Measurements from ENCODE around the gene CD160. TPM values are rescaled to one million over a fixed set of nuclear protein-coding genes. Genes with fewer than 3 reads are reported as not detected.
"Not testable (repeated sequence)": the region's sequence is repeated elsewhere in the genome, so short reads cannot be mapped to it uniquely, and the experiment has no call there.

CD160 gene
- total and polyA plus RNA-seq, 2 donors (not counting 1 experiment from before 2014, with no cell fraction given) = 0.10 TPM; not detected in 1

- DNase-seq; H4K20me1 ChIP-seq (ENCODE audit: control insufficient read depth, insufficient read depth, low read length, poor library complexity, severe bottlenecking); ATAC-seq (ENCODE audit: low read depth); H3K4me1 Mint-ChIP-seq; POLR2A ChIA-PET; H3K27me3 Mint-ChIP-seq; H3K27ac ChIP-seq (ENCODE audit: low read length in 2 of 2); H3K4me2 ChIP-seq (replicated peaks; ENCODE audit: low read depth, low read length, poor library complexity, severe bottlenecking); CTCF ChIA-PET; H3K4me3 Mint-ChIP-seq; H3K9ac ChIP-seq (ENCODE audit: low read length); H3K9me3 Mint-ChIP-seq (ENCODE audit: insufficient read depth); H3K4me1 ChIP-seq (ENCODE audit: control insufficient read depth in 2 of 2, insufficient read depth in 2 of 2, low read length in 2 of 2); H3K27ac Mint-ChIP-seq; intact Hi-C loops (cut with micrococcal nuclease); H3K27me3 ChIP-seq (replicated peaks in 1 of 4; ENCODE audit: control extremely low read depth in 1 of 4, control insufficient read depth in 3 of 4, insufficient read depth in 4 of 4, low read length in 3 of 4); H3K4me3 ChIP-seq (ENCODE audit: control extremely low read depth in 1 of 5, extremely low read depth in 1 of 5, insufficient read depth in 1 of 5, low read depth in 2 of 5, low read length in 4 of 5); H2AFZ ChIP-seq (ENCODE audit: insufficient read depth, low read depth, low read length, poor library complexity, severe bottlenecking); H3K79me2 ChIP-seq (ENCODE audit: control insufficient read depth, insufficient read depth, low read length): not testable (repeated sequence)
- peaks cover 1 to 14% (median 13%) of the 10 kb centered on the region in 3 donors for H3K9me3 ChIP-seq (ENCODE audit: control extremely low read depth in 1 of 3, control insufficient read depth in 2 of 3, insufficient read depth in 1 of 3, low read length in 2 of 3)
- 100% methylated on average over 2 of the region's 2 CpGs for WGBS (ENCODE audit: insufficient coverage)
- H3K36me3 ChIP-seq (replicated peaks in 1 of 2; ENCODE audit: control extremely low read depth in 1 of 2, control insufficient read depth in 1 of 2, extremely low read depth in 1 of 2, insufficient read depth in 2 of 2, low read length in 1 of 2) = peaks cover 5 to 29% of the 10 kb centered on the region in 2 experiments
Measured at GRCh38 chr1:145762001-145762400, 42.7 kb downstream of the CD160 start.

GRCh38 chr1:145764231-145764940, 45.1 kb downstream of the CD160 start:
- H3K27ac ChIP-seq (ENCODE audit: low read length in 2 of 2); H3K4me3 Mint-ChIP-seq; POLR2A ChIA-PET; H4K20me1 ChIP-seq (ENCODE audit: control insufficient read depth, insufficient read depth, low read length, poor library complexity, severe bottlenecking); ATAC-seq (ENCODE audit: low read depth); H3K27me3 ChIP-seq (replicated peaks in 1 of 4; ENCODE audit: control extremely low read depth in 1 of 4, control insufficient read depth in 3 of 4, insufficient read depth in 4 of 4, low read length in 3 of 4); H3K27me3 Mint-ChIP-seq; H3K4me1 ChIP-seq (ENCODE audit: control insufficient read depth in 2 of 2, insufficient read depth in 2 of 2, low read length in 2 of 2); H2AFZ ChIP-seq (ENCODE audit: insufficient read depth, low read depth, low read length, poor library complexity, severe bottlenecking); DNase-seq; H3K9me3 Mint-ChIP-seq (ENCODE audit: insufficient read depth); H3K9ac ChIP-seq (ENCODE audit: low read length); H3K79me2 ChIP-seq (ENCODE audit: control insufficient read depth, insufficient read depth, low read length); H3K4me2 ChIP-seq (replicated peaks; ENCODE audit: low read depth, low read length, poor library complexity, severe bottlenecking); H3K4me1 Mint-ChIP-seq; CTCF ChIA-PET; intact Hi-C loops (cut with micrococcal nuclease); H3K27ac Mint-ChIP-seq; H3K4me3 ChIP-seq (ENCODE audit: control extremely low read depth in 1 of 5, extremely low read depth in 1 of 5, insufficient read depth in 1 of 5, low read depth in 2 of 5, low read length in 4 of 5): not testable (repeated sequence)
- 98% methylated on average over 30 of the region's 52 CpGs for WGBS (ENCODE audit: insufficient coverage)
- Histone ChIP-seq H3K9me3 (ENCODE audit: control extremely low read depth in 1 of 3, control insufficient read depth in 2 of 3, insufficient read depth in 1 of 3, low read length in 2 of 3) (peaks cover 1 to 14% (median 13%) of the 10 kb centered on the region in 3 donors), H3K36me3 (replicated peaks in 1 of 2; ENCODE audit: control extremely low read depth in 1 of 2, control insufficient read depth in 1 of 2, extremely low read depth in 1 of 2, insufficient read depth in 2 of 2, low read length in 1 of 2) (peaks cover 3 to 20% of the 10 kb centered on the region in 2 experiments)

- DNase-seq; H3K4me3 Mint-ChIP-seq; H4K20me1 ChIP-seq (ENCODE audit: control insufficient read depth, insufficient read depth, low read length, poor library complexity, severe bottlenecking); H3K4me3 ChIP-seq (ENCODE audit: control extremely low read depth in 1 of 5, extremely low read depth in 1 of 5, insufficient read depth in 1 of 5, low read depth in 2 of 5, low read length in 4 of 5); H3K27ac Mint-ChIP-seq; intact Hi-C loops (cut with micrococcal nuclease); H3K9me3 Mint-ChIP-seq (ENCODE audit: insufficient read depth); H3K79me2 ChIP-seq (ENCODE audit: control insufficient read depth, insufficient read depth, low read length); H2AFZ ChIP-seq (ENCODE audit: insufficient read depth, low read depth, low read length, poor library complexity, severe bottlenecking); H3K27ac ChIP-seq (ENCODE audit: low read length in 2 of 2); POLR2A ChIA-PET; H3K4me1 Mint-ChIP-seq; CTCF ChIA-PET; H3K4me2 ChIP-seq (replicated peaks; ENCODE audit: low read depth, low read length, poor library complexity, severe bottlenecking); H3K27me3 ChIP-seq (replicated peaks in 1 of 4; ENCODE audit: control extremely low read depth in 1 of 4, control insufficient read depth in 3 of 4, insufficient read depth in 4 of 4, low read length in 3 of 4); ATAC-seq (ENCODE audit: low read depth); H3K9ac ChIP-seq (ENCODE audit: low read length); H3K27me3 Mint-ChIP-seq; H3K4me1 ChIP-seq (ENCODE audit: control insufficient read depth in 2 of 2, insufficient read depth in 2 of 2, low read length in 2 of 2): not testable (repeated sequence)
- Histone ChIP-seq H3K36me3 (replicated peaks in 1 of 2; ENCODE audit: control extremely low read depth in 1 of 2, control insufficient read depth in 1 of 2, extremely low read depth in 1 of 2, insufficient read depth in 2 of 2, low read length in 1 of 2) (peaks cover 1 to 20% of the 10 kb centered on the region in 2 experiments), H3K9me3 (ENCODE audit: control extremely low read depth in 1 of 3, control insufficient read depth in 2 of 3, insufficient read depth in 1 of 3, low read length in 2 of 3) (peaks cover 1 to 14% (median 13%) of the 10 kb centered on the region in 3 donors)
- WGBS (ENCODE audit: insufficient coverage) = no CpG with 5 or more reads among the region's 3 CpGs
Measured at GRCh38 chr1:145765127-145765526, 45.8 kb downstream of the CD160 start.

- not testable (repeated sequence) for H3K4me3 ChIP-seq (ENCODE audit: control extremely low read depth in 1 of 5, extremely low read depth in 1 of 5, insufficient read depth in 1 of 5, low read depth in 2 of 5, low read length in 4 of 5); H3K9me3 Mint-ChIP-seq (ENCODE audit: insufficient read depth); H3K4me3 Mint-ChIP-seq
Measured at GRCh38 chr1:145765585-145766360, 46.5 kb downstream of the CD160 start.

More at GRCh38 chr1:145765585-145766360, 46.5 kb downstream of the CD160 start:
- intact Hi-C loops (cut with micrococcal nuclease); DNase-seq; ATAC-seq (ENCODE audit: low read depth); H4K20me1 ChIP-seq (ENCODE audit: control insufficient read depth, insufficient read depth, low read length, poor library complexity, severe bottlenecking); H3K27ac ChIP-seq (ENCODE audit: low read length in 2 of 2); CTCF ChIA-PET; H3K27ac Mint-ChIP-seq; H3K27me3 ChIP-seq (replicated peaks in 1 of 4; ENCODE audit: control extremely low read depth in 1 of 4, control insufficient read depth in 3 of 4, insufficient read depth in 4 of 4, low read length in 3 of 4); H2AFZ ChIP-seq (ENCODE audit: insufficient read depth, low read depth, low read length, poor library complexity, severe bottlenecking); H3K79me2 ChIP-seq (ENCODE audit: control insufficient read depth, insufficient read depth, low read length); H3K9ac ChIP-seq (ENCODE audit: low read length); POLR2A ChIA-PET; H3K27me3 Mint-ChIP-seq; H3K4me1 ChIP-seq (ENCODE audit: control insufficient read depth in 2 of 2, insufficient read depth in 2 of 2, low read length in 2 of 2); H3K4me2 ChIP-seq (replicated peaks; ENCODE audit: low read depth, low read length, poor library complexity, severe bottlenecking); H3K4me1 Mint-ChIP-seq: not testable (repeated sequence)
- no CpG with 5 or more reads among the region's 5 CpGs for WGBS (ENCODE audit: insufficient coverage)
- peaks cover 1 to 14% (median 13%) of the 10 kb centered on the region in 3 donors for H3K9me3 ChIP-seq (ENCODE audit: control extremely low read depth in 1 of 3, control insufficient read depth in 2 of 3, insufficient read depth in 1 of 3, low read length in 2 of 3)
- H3K36me3 ChIP-seq (replicated peaks in 1 of 2; ENCODE audit: control extremely low read depth in 1 of 2, control insufficient read depth in 1 of 2, extremely low read depth in 1 of 2, insufficient read depth in 2 of 2, low read length in 1 of 2) = peaks cover 1 to 20% of the 10 kb centered on the region in 2 experiments

All from B cell (primary cell).